Fibroblast of upper back skin (primary cell): Measurements from ENCODE around the gene DAB2IP.

Experiments used
- DNase-seq: peaks from one replicate; pipeline ENCODE4 v3.0.0-alpha.2; 2013

Gene DAB2IP

GRCh38 chr9:121667214-121667613 lies 15.8 kb downstream of the DAB2IP start:
- no peak for DNase-seq

DNA sequence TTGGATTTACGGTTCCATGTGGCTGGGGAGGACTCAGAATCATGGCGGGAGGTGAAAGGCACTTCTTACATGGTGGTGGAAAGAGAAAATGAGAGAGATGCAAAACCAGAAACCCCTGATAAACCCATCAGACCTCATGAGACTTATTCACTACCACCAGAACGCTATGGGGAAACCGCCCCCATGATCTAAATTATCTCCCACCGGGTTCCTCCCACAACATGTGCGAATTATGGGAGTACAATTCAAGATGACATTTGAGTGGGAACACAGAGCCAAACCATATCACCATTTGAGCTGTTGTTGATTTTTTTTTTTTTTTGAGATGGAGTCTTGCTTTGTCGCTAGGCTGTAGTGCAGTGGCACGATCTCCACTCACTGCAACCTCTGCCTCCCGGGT lies 16.5 kb downstream of the DAB2IP start:
- no peak for DNase-seq

DNA sequence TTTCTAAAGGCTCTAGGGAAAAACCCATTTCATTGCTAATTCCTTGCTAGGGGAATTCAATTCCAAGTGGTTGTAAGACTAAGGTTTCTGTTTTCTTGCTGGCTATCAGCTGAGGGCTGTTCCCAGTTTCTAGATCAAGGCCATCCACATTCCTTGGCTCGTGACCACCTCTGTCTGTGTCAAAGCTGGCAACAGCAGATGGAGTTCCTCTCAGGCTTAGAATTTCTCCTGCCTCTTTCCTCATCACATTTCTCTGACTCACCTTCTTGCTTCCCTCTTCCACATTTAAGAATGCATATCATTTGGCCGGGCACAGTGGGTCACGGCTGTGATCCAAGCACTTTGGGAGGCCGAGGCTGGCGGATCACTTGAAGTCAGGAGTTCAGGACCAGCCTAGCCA lies 19.0 kb downstream of the DAB2IP start:
- DNase-seq = peak; percentile 56

GRCh38 chr9:121671612-121672155 lies 20.2 kb downstream of the DAB2IP start:
- peak; percentile 31 for DNase-seq

DNA sequence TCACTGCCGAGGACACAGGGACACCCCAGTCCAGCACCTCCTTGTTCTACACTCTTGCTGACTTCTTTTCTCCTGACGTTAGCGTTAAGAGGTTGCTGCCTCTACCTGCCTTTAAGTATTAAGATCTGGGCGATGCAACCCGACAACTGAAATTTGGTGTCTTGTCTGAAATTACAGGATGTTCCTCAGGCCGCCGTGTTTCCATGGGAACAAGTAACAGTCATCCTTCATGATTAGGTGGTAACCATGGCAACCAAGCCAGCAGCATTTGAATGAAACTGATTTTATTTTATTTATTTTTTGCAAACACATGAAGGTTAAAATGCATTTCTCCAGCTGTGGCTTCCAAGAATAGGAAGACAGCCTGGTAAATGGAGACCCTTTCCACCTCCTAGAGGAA lies 20.8 kb downstream of the DAB2IP start:
- DNase-seq = peak; percentile 25

GRCh38 chr9:121672986-121673385 lies 21.6 kb downstream of the DAB2IP start:
- DNase-seq = no peak

GRCh38 chr9:121673576-121673975 lies 22.1 kb downstream of the DAB2IP start:
- DNase-seq = no peak

- no peak for DNase-seq
Measured at GRCh38 chr9:121674017-121674416, 22.6 kb downstream of the DAB2IP start.

GRCh38 chr9:121674952-121675351 lies 23.5 kb downstream of the DAB2IP start:
- DNase-seq = peak; percentile 73

DNA sequence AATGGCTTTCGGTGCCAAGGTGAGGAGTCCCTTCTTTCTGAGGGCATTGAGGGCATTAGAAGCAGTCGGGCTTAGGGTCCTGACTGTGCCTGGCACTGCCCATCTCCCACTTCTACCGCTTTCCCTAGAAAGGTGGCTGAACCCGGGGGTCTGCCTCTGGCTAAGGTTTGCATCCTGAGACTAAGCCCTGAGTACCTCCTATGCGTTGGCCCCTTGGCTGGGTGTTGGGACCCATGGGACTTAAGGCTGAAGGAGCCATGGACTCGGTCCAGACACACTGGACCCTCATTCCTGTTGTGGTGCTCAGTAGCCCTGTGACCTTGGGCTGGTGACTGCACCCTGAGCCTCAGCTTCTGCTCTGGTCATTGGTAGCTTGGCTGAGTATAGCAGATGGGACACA lies 23.9 kb downstream of the DAB2IP start:
- DNase-seq = no peak

GRCh38 chr9:121675969-121676822 lies 24.8 kb downstream of the DAB2IP start:
- DNase-seq = no peak

GRCh38 chr9:121676926-121677325 lies 25.5 kb downstream of the DAB2IP start:
- DNase-seq = peak; percentile 37

DNA sequence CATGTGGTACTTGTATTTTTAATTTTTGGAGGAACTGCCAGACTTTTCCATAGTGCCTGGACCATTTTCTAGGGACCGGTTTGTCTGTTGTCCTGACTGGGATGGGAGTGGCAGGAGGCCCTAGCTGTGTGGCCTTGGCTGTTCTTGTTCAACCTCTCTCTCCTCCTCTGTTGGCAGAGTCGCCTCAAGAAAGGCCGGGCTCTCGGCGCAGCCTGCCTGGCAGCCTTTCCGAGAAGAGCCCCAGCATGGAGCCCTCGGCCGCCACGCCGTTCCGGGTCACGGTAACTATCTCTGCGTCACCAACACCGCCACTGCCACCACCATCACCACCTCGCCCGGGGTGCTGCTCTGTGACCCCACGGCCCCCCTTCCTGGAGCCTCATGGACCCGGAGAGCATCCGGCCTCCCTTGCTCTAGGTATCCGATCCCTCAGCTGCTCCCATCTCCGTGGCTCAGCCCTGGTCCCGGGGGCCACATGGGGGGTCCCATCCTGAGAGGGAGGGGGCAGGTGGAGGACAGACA lies 27.1 kb downstream of the DAB2IP start:
- no peak for DNase-seq

DNA sequence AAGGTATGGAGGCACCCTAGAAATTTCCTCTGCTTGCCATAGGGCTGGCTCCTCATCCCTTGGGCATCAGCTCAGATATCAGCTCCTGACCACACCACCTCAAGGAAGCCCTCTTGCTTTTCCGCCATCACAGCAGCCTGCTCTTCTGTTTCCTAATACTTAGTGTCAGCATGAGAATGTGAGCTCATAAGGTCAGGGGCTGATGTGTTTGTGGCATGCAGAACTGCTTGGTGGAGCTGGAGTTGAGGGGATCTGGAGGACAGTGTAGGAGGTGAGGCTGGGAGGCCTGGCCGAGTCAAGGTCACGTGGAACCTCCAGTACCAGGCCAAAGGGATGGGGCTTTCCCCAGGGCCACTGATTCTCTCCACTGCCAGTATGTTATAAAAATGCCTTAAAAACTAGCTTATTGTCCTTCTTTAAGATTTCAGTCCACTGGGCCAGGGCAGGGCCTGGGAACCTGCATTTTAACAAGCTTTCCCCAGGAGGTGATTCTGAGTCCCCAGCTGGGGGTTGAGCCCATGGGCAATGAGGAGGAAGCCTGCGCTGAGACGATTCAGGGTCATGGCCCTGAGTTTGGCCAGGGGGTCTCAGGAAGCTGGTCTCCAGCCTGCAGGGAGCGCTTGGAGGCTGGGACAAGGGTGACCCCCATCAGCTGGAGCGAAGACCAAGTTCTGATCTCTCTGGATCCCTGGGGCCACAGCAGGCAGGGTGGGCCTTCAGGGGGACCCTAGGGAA lies 28.6 kb downstream of the DAB2IP start:
- no peak for DNase-seq

- no peak for DNase-seq
Measured at GRCh38 chr9:121681404-121681803, 30.0 kb downstream of the DAB2IP start.

GRCh38 chr9:121682201-121682600 lies 30.8 kb downstream of the DAB2IP start:
- no peak for DNase-seq

DNA sequence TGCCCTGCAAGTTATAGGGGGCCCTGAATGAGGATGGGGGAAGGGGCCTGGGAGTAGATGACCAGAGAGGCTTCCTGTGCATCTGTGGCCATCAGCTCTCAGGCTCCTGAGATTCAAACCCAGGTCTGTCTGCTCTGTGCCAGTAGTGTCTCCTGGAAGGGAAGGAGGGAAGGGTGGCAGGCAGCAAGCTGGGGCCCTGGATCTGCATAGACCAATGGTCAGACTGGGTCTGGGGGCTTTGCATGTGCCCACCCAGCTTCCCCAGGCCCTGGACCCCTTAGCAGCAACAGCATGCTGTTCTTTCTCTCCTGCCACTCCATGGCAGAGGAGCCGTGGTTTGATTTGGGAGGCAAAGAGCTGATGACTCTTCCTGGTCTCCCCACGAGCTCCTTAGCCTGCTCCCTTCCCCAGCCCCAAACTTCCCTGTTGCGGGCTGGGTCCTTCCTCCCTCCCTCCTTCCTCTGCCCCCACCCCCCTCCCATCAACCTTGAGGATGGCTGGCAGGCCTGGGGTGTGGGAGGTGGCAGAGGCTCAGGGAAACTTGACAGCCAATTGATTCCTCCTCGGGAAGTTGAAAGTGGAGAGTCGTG lies 31.6 kb downstream of the DAB2IP start:
- no peak for DNase-seq

DNA sequence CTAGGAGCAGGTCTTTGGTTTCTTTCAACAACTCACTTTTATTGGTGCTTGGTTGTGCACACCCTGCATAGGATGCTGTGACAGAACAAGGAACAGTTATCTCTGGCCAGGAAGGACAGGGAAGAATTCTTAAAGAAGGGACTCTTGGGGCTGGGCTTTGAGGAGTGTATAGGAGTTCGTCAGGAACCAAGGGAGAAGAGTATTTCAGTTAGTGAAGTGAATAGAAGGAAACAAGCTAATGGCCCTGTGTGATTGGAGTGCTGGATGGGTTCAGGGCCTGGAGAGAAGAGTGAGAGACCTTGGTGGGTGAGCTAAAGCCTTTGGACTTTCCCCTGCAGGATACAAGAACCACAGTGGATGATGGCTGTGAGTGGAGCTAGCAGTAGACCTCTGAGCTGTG lies 32.2 kb downstream of the DAB2IP start:
- DNase-seq = no peak

DNA sequence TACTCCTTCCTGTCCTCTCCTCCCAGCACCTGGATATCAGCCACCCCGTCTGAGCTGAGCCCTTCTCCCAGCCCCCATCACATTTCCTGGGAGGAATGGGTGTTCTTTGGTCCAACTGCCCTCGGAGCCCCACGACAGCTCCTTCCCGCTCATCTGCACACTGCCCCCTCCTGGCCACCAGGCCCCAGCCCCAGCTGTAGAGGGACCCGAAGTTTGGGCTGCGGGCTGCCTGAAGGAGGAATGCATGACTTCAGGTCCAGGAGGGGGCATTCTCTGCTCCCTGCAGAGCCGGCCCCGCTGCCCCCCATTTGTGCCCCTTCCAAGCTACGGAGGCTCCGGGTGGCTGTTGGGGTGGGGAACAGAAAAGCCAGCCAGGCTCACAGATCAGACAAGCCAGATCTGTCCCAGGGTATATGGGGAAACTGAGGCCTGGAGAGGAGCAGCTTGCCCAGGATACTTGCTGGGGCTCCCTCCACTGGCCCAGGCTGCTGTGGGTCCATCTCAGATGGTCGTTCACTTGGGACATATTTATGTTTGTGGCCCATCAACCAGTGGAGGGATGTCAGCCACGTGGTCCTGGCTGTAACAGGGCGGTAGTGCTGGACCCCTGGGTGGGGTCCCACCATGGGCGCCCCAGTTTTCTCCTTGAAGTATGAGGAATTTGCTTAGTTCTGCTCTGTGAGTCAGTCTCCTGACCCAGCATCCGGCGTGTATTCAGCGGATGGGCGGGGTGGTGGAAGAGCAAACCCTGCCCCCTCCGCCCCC lies 33.1 kb downstream of the DAB2IP start:
- DNase-seq = peak; percentile 22

DNA sequence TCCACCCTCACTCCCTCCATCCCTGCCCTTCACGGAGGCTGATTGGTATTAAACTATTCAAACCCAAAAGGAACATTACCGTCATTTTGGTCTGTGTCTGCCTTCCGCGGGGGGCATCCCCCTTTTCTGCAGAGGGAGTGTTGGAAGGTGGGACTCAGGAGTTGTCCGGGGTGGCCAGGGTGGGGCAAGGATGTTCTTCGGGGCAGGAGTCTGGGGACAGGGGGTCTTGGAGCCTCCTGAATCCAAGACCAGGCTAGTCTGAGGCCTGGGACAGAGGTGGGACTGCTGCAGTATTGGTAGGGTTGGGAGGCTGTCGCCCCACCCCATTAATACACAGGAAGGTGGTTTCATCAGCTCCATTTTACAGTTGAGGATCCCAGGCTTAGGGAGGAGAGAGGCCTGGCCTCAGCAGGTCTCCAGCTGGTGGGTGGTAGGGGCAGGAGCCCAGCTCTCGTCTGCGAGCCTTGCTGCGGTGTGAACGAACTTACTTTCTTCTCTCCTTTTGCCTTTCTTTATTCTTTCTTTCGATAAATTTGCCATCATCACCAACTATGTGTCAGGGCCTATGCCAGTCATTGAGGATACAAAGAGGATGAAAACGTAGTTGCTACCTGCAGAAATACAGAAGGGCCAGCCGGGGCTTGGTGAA lies 33.8 kb downstream of the DAB2IP start:
- DNase-seq = no peak

GRCh38 chr9:121685795-121686377 lies 34.5 kb downstream of the DAB2IP start:
- no peak for DNase-seq
